GM21825 (cell line): ENCODE data around the gene PRDX1.
"Not testable (repeated sequence)": the region's sequence is repeated elsewhere in the genome, so short reads cannot be mapped to it uniquely, and the experiment has no call there.

Source experiments
- ATAC-seq: cut with Tn5 transposase; IDR thresholded peaks from one replicate; pipeline ENCODE4 v1.9.1; 2021; ENCODE audit warnings: mild to moderate bottlenecking, moderate library complexity; ENCODE audit not compliant: unreplicated experiment

PRDX1 gene

GRCh38 chr1:45536886-45537285 lies 15.2 kb upstream of the PRDX1 start:
- no peak for ATAC-seq

- no peak for ATAC-seq
Observed at GRCh38 chr1:45535988-45536766, 14.5 kb upstream of the PRDX1 start.

GRCh38 chr1:45531873-45532272 lies 10.2 kb upstream of the PRDX1 start:
- no peak for ATAC-seq

GRCh38 chr1:45530632-45531135 lies 9.0 kb upstream of the PRDX1 start:
- ATAC-seq, result no peak

GRCh38 chr1:45526135-45526644 lies 4.5 kb upstream of the PRDX1 start:
- ATAC-seq, result no peak

- not testable (repeated sequence) for ATAC-seq
Observed at GRCh38 chr1:45523975-45524374, 2.3 kb upstream of the PRDX1 start.

- ATAC-seq, result not testable (repeated sequence)
Observed at GRCh38 chr1:45523516-45523915, 1.8 kb upstream of the PRDX1 start.

GRCh38 chr1:45522324-45523104 lies 830 bp upstream of the PRDX1 start:
- ATAC-seq, result peak; percentile 18

- ATAC-seq, result not testable (repeated sequence)
Observed at GRCh38 chr1:45519774-45520173, 1.9 kb downstream of the PRDX1 start.

- ATAC-seq, result no peak
Observed at GRCh38 chr1:45518910-45519309, 2.8 kb downstream of the PRDX1 start.

GRCh38 chr1:45518366-45518765 lies 3.3 kb downstream of the PRDX1 start:
- not testable (repeated sequence) for ATAC-seq

GRCh38 chr1:45516465-45516864 lies 5.2 kb downstream of the PRDX1 start:
- no peak for ATAC-seq

- no peak for ATAC-seq
Observed at GRCh38 chr1:45516036-45516435, 5.6 kb downstream of the PRDX1 start.

GRCh38 chr1:45513532-45514260 lies 8.0 kb downstream of the PRDX1 start:
- ATAC-seq, result not testable (repeated sequence)

- ATAC-seq, result no peak
Observed at GRCh38 chr1:45512641-45513054, 9.0 kb downstream of the PRDX1 start.

- ATAC-seq, result no peak
Observed at GRCh38 chr1:45510972-45511527, 10.6 kb downstream of the PRDX1 start.

GRCh38 chr1:45510036-45510971 lies 11.4 kb downstream of the PRDX1 start:
- ATAC-seq, result no peak

GRCh38 chr1:45508295-45509151 lies 13.2 kb downstream of the PRDX1 start:
- no peak for ATAC-seq

- no peak for ATAC-seq
Observed at GRCh38 chr1:45507893-45508292, 13.8 kb downstream of the PRDX1 start.
